Measurements from ENCODE around the gene LAMB4.

DNA sequence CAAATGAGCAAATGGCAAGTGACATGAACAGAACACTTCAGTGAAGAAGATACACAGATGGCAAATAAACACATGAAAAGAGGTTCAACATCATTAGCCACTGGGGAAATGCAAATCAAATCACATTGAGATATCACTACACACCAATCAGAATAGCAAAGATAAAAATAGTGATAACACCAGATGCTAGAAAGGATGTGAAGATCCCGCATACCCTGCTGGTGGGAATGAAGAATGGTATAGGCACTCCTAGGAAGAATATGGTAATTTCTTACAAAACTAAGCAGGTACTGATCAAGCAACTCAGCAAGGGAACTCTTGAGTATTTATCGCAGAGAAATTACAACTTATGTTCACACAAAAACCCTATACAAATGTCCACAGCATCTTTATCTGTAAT lies 11.2 kb downstream of the LAMB4 start:
- TF ChIP-seq, protein P1, sequence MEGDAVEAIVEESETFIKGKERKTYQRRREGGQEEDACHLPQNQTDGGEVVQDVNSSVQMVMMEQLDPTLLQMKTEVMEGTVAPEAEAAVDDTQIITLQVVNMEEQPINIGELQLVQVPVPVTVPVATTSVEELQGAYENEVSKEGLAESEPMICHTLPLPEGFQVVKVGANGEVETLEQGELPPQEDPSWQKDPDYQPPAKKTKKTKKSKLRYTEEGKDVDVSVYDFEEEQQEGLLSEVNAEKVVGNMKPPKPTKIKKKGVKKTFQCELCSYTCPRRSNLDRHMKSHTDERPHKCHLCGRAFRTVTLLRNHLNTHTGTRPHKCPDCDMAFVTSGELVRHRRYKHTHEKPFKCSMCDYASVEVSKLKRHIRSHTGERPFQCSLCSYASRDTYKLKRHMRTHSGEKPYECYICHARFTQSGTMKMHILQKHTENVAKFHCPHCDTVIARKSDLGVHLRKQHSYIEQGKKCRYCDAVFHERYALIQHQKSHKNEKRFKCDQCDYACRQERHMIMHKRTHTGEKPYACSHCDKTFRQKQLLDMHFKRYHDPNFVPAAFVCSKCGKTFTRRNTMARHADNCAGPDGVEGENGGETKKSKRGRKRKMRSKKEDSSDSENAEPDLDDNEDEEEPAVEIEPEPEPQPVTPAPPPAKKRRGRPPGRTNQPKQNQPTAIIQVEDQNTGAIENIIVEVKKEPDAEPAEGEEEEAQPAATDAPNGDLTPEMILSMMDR (IDR thresholded peaks at IDR 0.05), result no peak
- no peak for TF ChIP-seq POLR2A (IDR thresholded peaks at IDR 0.05)

Data from prostate gland (tissue), 2 donors.